HCT116 (cell line): ENCODE data around the gene SOAT2. TPM values are rescaled to one million over a fixed set of nuclear protein-coding genes. Genes with fewer than 3 reads are reported as not detected.
A peak's percentile ranks its signal among the peaks of the same experiment; 100 is the strongest.

Source experiments
- ATAC-seq: fragments of 200-7000 bp; cut with Tn5 transposase; 2 replicates; pipeline ENCODE4 v1.9.1; 2020; ENCODE audit warnings: mild to moderate bottlenecking, moderate library complexity
- BruUV-seq: library from RNA; stranded (reverse); fragments of 400-500 nt; replicated peaks from 2 replicates; lab custom pipeline; 2021; lab: Mats Ljungman, UMichigan
- CTCF ChIA-PET: fragments of 300-600 bp; sonication (Branson Sonifier 250); formaldehyde crosslinking; loops from one replicate; lab custom pipeline; 2021; ENCODE audit warnings: antibody characterized with exemption; lab: Charles Lee
- POLR2A ChIA-PET: fragments of 300-600, 350-600 bp; sonication (Branson Sonifier 250); formaldehyde crosslinking; loops from one replicate; lab custom pipeline; 2021; ENCODE audit warnings: antibody characterized with exemption; lab: Charles Lee
- RAD21 ChIA-PET, 2 experiments: fragments of 300-600 bp; sonication (Branson Sonifier 250); formaldehyde crosslinking; loops; one replicate each; lab custom pipeline; 2023; ENCODE audit warnings: low total read pairs in 2 of 2; ENCODE audit not compliant: uncharacterized antibody in 2 of 2, unreplicated experiment in 2 of 2, low non-redundant PET in 1 of 2; lab: Charles Lee
- DNase-seq: peaks from one replicate; pipeline ENCODE4 v3.0.0-alpha.2; 2010; ENCODE audit warnings: low read depth, low spot score
- H2AFZ ChIP-seq: fragments of 200-600 bp; shearing (Covaris generic), sonication (generic); 2 replicates; pipeline ENCODE4 v1.6.1; 2017; ENCODE audit warnings: low read depth, mixed run types, mixed read lengths, antibody characterized with exemption, low read length; ENCODE audit not compliant: poor library complexity, severe bottlenecking
- H3K27ac ChIP-seq: 2 replicates; pipeline ENCODE4 v1.5.1; 2012; ENCODE audit warnings: low read depth, low read length
- H3K27me3 ChIP-seq: fragments of 200-600 bp; sonication (generic); 2 replicates; pipeline ENCODE4 v1.6.1; 2016; ENCODE audit warnings: mixed run types, low read length, mixed read lengths; ENCODE audit not compliant: insufficient read depth
- H3K36me3 ChIP-seq, 2 experiments: fragments of 200-500 bp in 1 of 2; fragments of 200-600 bp in 1 of 2; sonication (Bioruptor generic) in 1 of 2; sonication (generic) in 1 of 2; 2 replicates each; pipeline versions ENCODE4 v1.5.1 to v1.6.1; 2014 to 2016; ENCODE audit warnings: low read length in 2 of 2, inconsistent platforms in 1 of 2, mixed read lengths in 1 of 2, mixed run types in 1 of 2; ENCODE audit not compliant: insufficient read depth in 2 of 2, control insufficient read depth in 1 of 2
- H3K4me1 ChIP-seq, 2 experiments: fragments of 200-600 bp in 1 of 2; sonication (generic) in 1 of 2; 2 replicates each; pipeline versions ENCODE4 v1.5.1 to v1.6.1; 2012 to 2017; ENCODE audit warnings: low read length in 2 of 2, inconsistent platforms in 1 of 2, mild to moderate bottlenecking in 1 of 2, mixed read lengths in 1 of 2, mixed run types in 1 of 2, moderate library complexity in 1 of 2; ENCODE audit not compliant: insufficient read depth in 2 of 2, control insufficient read depth in 1 of 2
- H3K4me2 ChIP-seq: fragments of 200-600 bp; sonication (generic); 2 replicates; pipeline ENCODE4 v1.6.1; 2017; ENCODE audit warnings: mixed run types, low read length, mixed read lengths
- H3K4me3 ChIP-seq, 2 experiments: fragments of 200-600 bp in 1 of 2; sonication (generic) in 1 of 2; replicated peaks in 1 of 2; 2 replicates each; pipeline ENCODE4 v1.5.1; 2011 to 2016; ENCODE audit warnings: low read length in 2 of 2, control low read depth in 1 of 2, low read depth in 1 of 2, mild to moderate bottlenecking in 1 of 2, mixed read lengths in 1 of 2, mixed run types in 1 of 2
- H3K79me2 ChIP-seq: fragments of 200-600 bp; sonication (generic); 2 replicates; pipeline ENCODE4 v1.6.1; 2017; ENCODE audit warnings: mild to moderate bottlenecking, mixed run types, low read length, moderate library complexity, mixed read lengths; ENCODE audit not compliant: insufficient read depth
- H3K9ac ChIP-seq: fragments of 200-600 bp; sonication (generic); 2 replicates; pipeline ENCODE4 v1.6.1; 2016; ENCODE audit warnings: low read length, mixed read lengths
- H3K9me2 ChIP-seq: fragments of 200-600 bp; sonication (generic), shearing (Covaris generic); 2 replicates; pipeline ENCODE4 v1.6.1; 2017; ENCODE audit warnings: mixed run types, mild to moderate bottlenecking, moderate library complexity; ENCODE audit not compliant: insufficient read depth
- H3K9me3 ChIP-seq, 2 experiments: fragments of 200-500 bp in 1 of 2; fragments of 200-600 bp in 1 of 2; sonication (Bioruptor generic) in 1 of 2; sonication (generic) in 1 of 2; 2 replicates each; pipeline ENCODE4 v1.6.1; 2014 to 2017; ENCODE audit warnings: low read length in 2 of 2, mixed read lengths in 2 of 2, inconsistent platforms in 1 of 2, low read depth in 1 of 2, mild to moderate bottlenecking in 1 of 2, mixed run types in 1 of 2, moderate library complexity in 1 of 2; ENCODE audit not compliant: control insufficient read depth in 1 of 2, insufficient read depth in 1 of 2
- H4K20me1 ChIP-seq: fragments of 200-600 bp; sonication (generic), shearing (Covaris generic); 2 replicates; pipeline ENCODE4 v1.6.1; 2017; ENCODE audit warnings: mixed run types, mild to moderate bottlenecking, moderate library complexity; ENCODE audit not compliant: insufficient read depth
- EZH2phosphoT487 ChIP-seq: fragments of 200-600 bp; IDR thresholded peaks from 2 replicates; pipeline ENCODE4 v1.6.1; 2018; ENCODE audit warnings: antibody characterized with exemption, borderline replicate concordance
- MAX ChIP-seq: IDR thresholded peaks from 2 replicates; pipeline ENCODE4 v1.6.1; 2012
- POLR2AphosphoS5 ChIP-seq: IDR thresholded peaks from 2 replicates; pipeline ENCODE4 v1.6.1; 2011; ENCODE audit warnings: mild to moderate bottlenecking, low read depth, low read length, moderate library complexity
- intact Hi-C: fragments of 100-400 bp; cut with micrococcal nuclease; formaldehyde crosslinking; loops from 2 replicates; pipeline ENCODE4 v1.10.0; 2022
- total RNA-seq: library from RNA; stranded (reverse); gene quantifications from one replicate; pipeline ENCODE4 v1.2.1, GENCODE V29; 2021; ENCODE audit not compliant: unreplicated experiment

Gene SOAT2
- total RNA-seq, 1 experiment from 2014 or later, result 0.17 TPM

DNA sequence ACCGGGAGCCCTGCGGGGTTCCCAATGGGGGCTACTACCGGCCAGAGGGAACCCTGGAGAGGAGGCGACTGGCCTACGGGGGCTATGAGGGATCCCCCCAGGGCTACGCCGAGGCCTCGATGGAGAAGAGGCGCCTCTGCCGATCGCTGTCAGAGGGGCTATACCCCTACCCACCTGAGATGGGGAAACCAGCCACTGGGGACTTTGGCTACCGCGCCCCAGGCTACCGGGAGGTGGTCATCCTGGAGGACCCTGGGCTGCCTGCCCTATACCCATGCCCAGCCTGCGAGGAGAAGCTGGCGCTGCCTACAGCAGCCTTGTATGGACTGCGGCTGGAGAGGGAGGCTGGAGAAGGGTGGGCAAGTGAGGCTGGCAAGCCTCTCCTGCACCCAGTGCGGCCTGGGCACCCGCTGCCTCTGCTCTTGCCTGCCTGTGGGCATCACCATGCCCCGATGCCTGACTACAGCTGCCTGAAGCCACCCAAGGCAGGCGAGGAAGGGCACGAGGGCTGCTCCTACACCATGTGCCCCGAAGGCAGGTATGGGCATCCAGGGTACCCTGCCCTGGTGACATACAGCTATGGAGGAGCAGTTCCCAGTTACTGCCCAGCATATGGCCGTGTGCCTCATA is 43.7 kb upstream of the SOAT2 start:
- POLR2A ChIA-PET, result interaction anchor here (0.8 kb wide), 1 partner anchor 53 kb away, joined by 3 read pairs; the partner anchor contains the start of gene EIF4B
- intact Hi-C loops, result loop anchor here (10.0 kb wide), 1 partner anchor 225 kb away; no protein-coding TSS in a partner anchor

DNA sequence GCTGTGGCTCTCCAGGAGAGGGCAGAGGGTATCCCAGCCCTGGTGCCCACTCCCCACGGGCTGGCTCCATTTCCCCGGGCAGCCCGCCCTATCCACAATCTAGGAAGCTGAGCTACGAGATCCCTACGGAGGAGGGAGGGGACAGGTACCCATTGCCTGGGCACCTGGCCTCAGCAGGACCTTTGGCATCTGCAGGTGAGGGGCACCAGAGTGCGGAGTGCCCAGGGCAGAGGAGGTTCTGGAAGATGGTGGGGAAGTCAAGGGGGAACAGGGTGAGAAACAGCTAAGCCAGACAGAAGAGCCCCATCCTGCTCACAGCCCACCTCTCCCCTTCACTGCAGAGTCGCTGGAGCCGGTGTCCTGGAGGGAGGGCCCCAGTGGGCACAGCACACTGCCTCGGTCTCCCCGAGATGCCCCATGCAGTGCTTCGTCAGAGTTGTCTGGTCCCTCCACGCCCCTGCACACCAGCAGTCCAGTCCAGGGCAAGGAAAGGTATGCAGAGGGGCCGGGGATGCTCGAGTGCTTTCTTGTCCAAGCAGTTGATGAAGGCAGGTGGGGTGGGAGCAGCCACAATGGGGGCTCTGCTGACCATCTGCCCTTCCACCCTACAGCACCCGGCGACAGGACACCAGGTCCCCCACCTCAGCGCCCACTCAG is 43.1 kb upstream of the SOAT2 start:
- ATAC-seq (no peak), DNase-seq (no peak)
- Histone ChIP-seq H3K27ac (no peak overlapping the region), H3K9me3 (no peaks in the 10 kb centered on the region), H3K4me1 (peaks cover 18 to 24% of the 10 kb centered on the region in 2 experiments), H3K27me3 (no peaks in the 10 kb centered on the region), H3K9me2 (no peaks in the 10 kb centered on the region), H2AFZ (no peak overlapping the region), H3K36me3 (peaks cover 2 to 17% of the 10 kb centered on the region in 2 experiments; a peak in 3 of 4 replicates), H3K79me2 (no peaks in the 10 kb centered on the region), H3K4me2 (no peak overlapping the region), H3K4me3 (no peak overlapping the region), H4K20me1 (peaks cover 3% of the 10 kb centered on the region; the same call in 1 of the 2 replicates), H3K9ac (no peak overlapping the region)
- intact Hi-C loops, result loop anchor here (10.0 kb wide), 1 partner anchor 225 kb away; no protein-coding TSS in a partner anchor
- RAD21 ChIA-PET, result no interaction called here
- peak; percentile 17; the same call in 1 of the 2 replicates for TF ChIP-seq POLR2AphosphoS5
- TF ChIP-seq EZH2phosphoT487, result no peak
- BruUV-seq, result no TSS peak
- CTCF ChIA-PET, result no interaction called here
- POLR2A ChIA-PET, result interaction anchor here (0.8 kb wide), 1 partner anchor 54 kb away, joined by 3 read pairs; the partner anchor contains the start of gene EIF4B

More for the DNA sequence above, 43.7 kb upstream of the SOAT2 start:
- BruUV-seq, result no TSS peak
- no peak overlapping the region for H3K4me3 ChIP-seq
- CTCF ChIA-PET, result no interaction called here
- no peak overlapping the region for H2AFZ ChIP-seq
- ATAC-seq, result no peak
- no peaks in the 10 kb centered on the region for H3K27me3 ChIP-seq
- no peak overlapping the region for H3K4me2 ChIP-seq
- H3K9ac ChIP-seq, result no peak overlapping the region
- no peak overlapping the region for H3K27ac ChIP-seq
- no peak for TF ChIP-seq MAX
- no peaks in the 10 kb centered on the region for H3K9me2 ChIP-seq
- H3K9me3 ChIP-seq, result no peaks in the 10 kb centered on the region
- RAD21 ChIA-PET, result no interaction called here
- DNase-seq, result no peak
- H3K36me3 ChIP-seq, result peaks cover under 1 to 12% of the 10 kb centered on the region in 2 experiments; a peak in 3 of 4 replicates
- peaks cover 22 to 30% of the 10 kb centered on the region in 2 experiments for H3K4me1 ChIP-seq
- peaks cover 3% of the 10 kb centered on the region; the same call in 1 of the 2 replicates for H4K20me1 ChIP-seq
- H3K79me2 ChIP-seq, result no peaks in the 10 kb centered on the region
